Measurements from ENCODE around the gene PJA1.

GRCh38 chrX:69154051-69154450 lies 11.2 kb downstream of the PJA1 start:
- TF ChIP-seq CTCF (IDR thresholded peaks at IDR 0.05; ENCODE audit: poor library complexity) (no peak), EZH2 (IDR thresholded peaks at IDR 0.05; ENCODE audit: borderline replicate concordance) (no peak)
